HEK293 (cell line): ENCODE data around the gene FAM151A.
A peak's percentile ranks its signal among the peaks of the same experiment; 100 is the strongest.

Experiments
- CTCF ChIA-PET: fragments of 350-600 bp; formaldehyde crosslinking; extraction: SDS; loops from one replicate; lab custom pipeline; 2021; ENCODE audit warnings: antibody characterized with exemption; lab: Yijun Ruan, JAX
- POLR2A ChIA-PET: fragments of 300-600 bp; formaldehyde crosslinking; extraction: SDS; loops from one replicate; lab custom pipeline; 2020; ENCODE audit warnings: antibody characterized with exemption, inconsistent platforms; lab: Yijun Ruan, JAX
- H3K27ac ChIP-seq: fragments of 200-500 bp; sonication (Bioruptor generic); 2 replicates; pipeline ENCODE4 v1.5.1; 2014; ENCODE audit warnings: low read depth, low read length, control low read depth, inconsistent platforms; ENCODE audit errors: extremely low read depth
- H3K36me3 ChIP-seq, 2 experiments: fragments of 200-500 bp in 1 of 2; sonication (Bioruptor generic) in 1 of 2; 1 replicate in 1 of 2; 2 replicates in 1 of 2; pipeline ENCODE4 v1.5.1; 2014 to 2017; ENCODE audit warnings: inconsistent platforms in 2 of 2, low read length in 2 of 2; ENCODE audit not compliant: control insufficient read depth in 2 of 2, insufficient read depth in 1 of 2
- H3K4me1 ChIP-seq: fragments of 200-500 bp; sonication (Bioruptor generic); 2 replicates; pipeline ENCODE4 v1.5.1; 2014; ENCODE audit warnings: mild to moderate bottlenecking, low read length, inconsistent platforms; ENCODE audit not compliant: control insufficient read depth, insufficient read depth
- H3K4me3 ChIP-seq: 2 replicates; pipeline ENCODE4 v1.5.1; 2011; ENCODE audit warnings: low read depth, mild to moderate bottlenecking, control low read depth, low read length, moderate library complexity
- H3K9me3 ChIP-seq: fragments of 200-500 bp; sonication (Bioruptor generic); 2 replicates; pipeline ENCODE4 v1.5.1; 2014; ENCODE audit warnings: low read depth, low read length, inconsistent platforms; ENCODE audit not compliant: control insufficient read depth, insufficient read depth
- EGR2 ChIP-seq: fragments of 450-650 bp; formaldehyde crosslinking; IDR thresholded peaks from 2 replicates; pipeline ENCODE4 v1.5.1; 2016; ENCODE audit warnings: low read depth, missing biosample characterization, missing genetic modification characterization
- FEZF1 ChIP-seq: fragments of 450-650 bp; formaldehyde crosslinking; IDR thresholded peaks from 2 replicates; pipeline ENCODE4 v1.5.1; 2016; ENCODE audit warnings: missing biosample characterization, missing genetic modification characterization
- KLF1 ChIP-seq: fragments of 450-650 bp; formaldehyde crosslinking; IDR thresholded peaks from 2 replicates; pipeline ENCODE4 v1.5.1; 2016; ENCODE audit warnings: missing biosample characterization, missing genetic modification characterization
- MEIS1 ChIP-seq: sonication (generic); formaldehyde crosslinking; IDR thresholded peaks from 2 replicates; pipeline ENCODE4 v1.8.1; 2022; ENCODE audit warnings: missing genetic modification reagents, mild to moderate bottlenecking, borderline replicate concordance
- REST ChIP-seq: fragments of 450-650 bp; formaldehyde crosslinking; IDR thresholded peaks from 2 replicates; pipeline ENCODE4 v1.5.1; 2016; ENCODE audit warnings: missing biosample characterization, missing genetic modification characterization
- SALL2 ChIP-seq: fragments of 450-650 bp; formaldehyde crosslinking; IDR thresholded peaks from 2 replicates; pipeline ENCODE4 v1.5.0; 2017; ENCODE audit warnings: missing biosample characterization, mild to moderate bottlenecking, missing genetic modification characterization, borderline replicate concordance
- SP2 ChIP-seq: fragments of 450-650 bp; formaldehyde crosslinking; IDR thresholded peaks from 2 replicates; pipeline ENCODE4 v1.5.1; 2016; ENCODE audit warnings: missing biosample characterization, missing genetic modification characterization
- ZNF121 ChIP-seq: fragments of 450-650 bp; formaldehyde crosslinking; IDR thresholded peaks from 2 replicates; pipeline ENCODE4 v1.5.1; 2016; ENCODE audit warnings: missing biosample characterization, missing genetic modification characterization
- ZNF16 ChIP-seq: fragments of 450-650 bp; formaldehyde crosslinking; IDR thresholded peaks from 2 replicates; pipeline ENCODE4 v1.5.1; 2016; ENCODE audit warnings: low read depth, missing biosample characterization, missing genetic modification characterization
- ZNF202 ChIP-seq: fragments of 450-650 bp; formaldehyde crosslinking; IDR thresholded peaks from 2 replicates; pipeline ENCODE4 v1.5.1; 2016; ENCODE audit warnings: missing biosample characterization, missing genetic modification characterization, borderline replicate concordance
- ZNF223 ChIP-seq: fragments of 450-650 bp; formaldehyde crosslinking; IDR thresholded peaks from 2 replicates; pipeline ENCODE4 v1.5.1; 2016; ENCODE audit warnings: missing biosample characterization, missing genetic modification characterization
- ZNF23 ChIP-seq: fragments of 450-650 bp; formaldehyde crosslinking; IDR thresholded peaks from 2 replicates; pipeline ENCODE4 v1.5.1; 2016; ENCODE audit warnings: missing biosample characterization, missing genetic modification characterization, borderline replicate concordance
- ZNF394 ChIP-seq: fragments of 450-650 bp; formaldehyde crosslinking; IDR thresholded peaks from 2 replicates; pipeline ENCODE4 v1.5.1; 2016; ENCODE audit warnings: missing biosample characterization, missing genetic modification characterization, mild to moderate bottlenecking, moderate library complexity, borderline replicate concordance
- ZNF501 ChIP-seq: fragments of 450-650 bp; formaldehyde crosslinking; IDR thresholded peaks from 2 replicates; pipeline ENCODE4 v1.5.1; 2016; ENCODE audit warnings: missing biosample characterization, missing genetic modification characterization
- ZNF555 ChIP-seq: fragments of 450-650 bp; formaldehyde crosslinking; conservative IDR thresholded peaks from 2 replicates; pipeline ENCODE4 v1.5.1; 2017; ENCODE audit warnings: missing biosample characterization, mild to moderate bottlenecking, missing genetic modification characterization, inconsistent platforms
- ZNF561 ChIP-seq: fragments of 450-650 bp; IDR thresholded peaks from 2 replicates; pipeline ENCODE4 v1.5.1; 2018; ENCODE audit warnings: missing biosample characterization, missing genetic modification characterization, borderline replicate concordance
- ZNF623 ChIP-seq: fragments of 450-650 bp; formaldehyde crosslinking; IDR thresholded peaks from 2 replicates; pipeline ENCODE4 v1.5.1; 2016; ENCODE audit warnings: missing biosample characterization, missing genetic modification characterization
- ZSCAN18 ChIP-seq: fragments of 450-650 bp; formaldehyde crosslinking; IDR thresholded peaks from 2 replicates; pipeline ENCODE4 v1.5.1; 2016; ENCODE audit warnings: missing biosample characterization, missing genetic modification characterization

Gene FAM151A

GRCh38 chr1:54666333-54666732 lies 43.0 kb upstream of the FAM151A start:
- Histone ChIP-seq H3K27ac (no peak overlapping the region), H3K4me1 (no peaks in the 10 kb centered on the region), H3K4me3 (no peak overlapping the region), H3K36me3 (no peaks in the 10 kb centered on the region), H3K9me3 (no peaks in the 10 kb centered on the region)
- CTCF ChIA-PET = interaction anchor here (1.5 kb wide), 1 partner anchor 143 kb away, joined by 4 read pairs; no protein-coding TSS in a partner anchor
- TF ChIP-seq ZNF223 (tag by site-specific recombination) (no peak), KLF1 (tag by site-specific recombination) (no peak), ZNF561 (tag by site-specific recombination) (no peak), ZNF16 (no peak), ZNF121 (no peak), REST (tag by site-specific recombination) (no peak), SP2 (tag by site-specific recombination) (no peak), ZNF202 (tag by site-specific recombination) (no peak), ZNF394 (no peak)
- POLR2A ChIA-PET = no interaction called here

- TF ChIP-seq ZNF555 (tag by site-specific recombination) (no peak), MEIS1 (CRISPR knock-in tag) (no peak), ZNF623 (tag by site-specific recombination) (peak; percentile 91)
- TF ChIP-seq, all 188 proteins: peak for 1
- H3K9me3 ChIP-seq = no peaks in the 10 kb centered on the region
- no peaks in the 10 kb centered on the region for H3K4me1 ChIP-seq
- POLR2A ChIA-PET = no interaction called here
- no peak overlapping the region for H3K4me3 ChIP-seq
- no peak overlapping the region for H3K27ac ChIP-seq
- CTCF ChIA-PET = no interaction called here
- H3K36me3 ChIP-seq = no peaks in the 10 kb centered on the region
Observed at GRCh38 chr1:54665852-54666251, 42.5 kb upstream of the FAM151A start.

- H3K4me3 ChIP-seq = no peak overlapping the region
- ChIA-PET CTCF (no interaction called here), POLR2A (interaction anchor here (0.6 kb wide), 1 partner anchor 305 kb away, joined by 3 read pairs; no protein-coding TSS in a partner anchor)
- H3K9me3 ChIP-seq = no peaks in the 10 kb centered on the region
- TF ChIP-seq EGR2 (no peak), ZNF501 (tag by site-specific recombination) (no peak), FEZF1 (no peak), ZNF23 (tag by site-specific recombination) (no peak), ZSCAN18 (tag by site-specific recombination) (no peak), REST (tag by site-specific recombination) (no peak), SALL2 (tag by site-specific recombination) (no peak)
- H3K4me1 ChIP-seq = no peaks in the 10 kb centered on the region
- no peak overlapping the region for H3K27ac ChIP-seq
- H3K36me3 ChIP-seq = no peaks in the 10 kb centered on the region
Observed at GRCh38 chr1:54664364-54664763, 41.0 kb upstream of the FAM151A start.
